Measurements from ENCODE around the gene PRPF40A.

The PRPF40A gene

DNA sequence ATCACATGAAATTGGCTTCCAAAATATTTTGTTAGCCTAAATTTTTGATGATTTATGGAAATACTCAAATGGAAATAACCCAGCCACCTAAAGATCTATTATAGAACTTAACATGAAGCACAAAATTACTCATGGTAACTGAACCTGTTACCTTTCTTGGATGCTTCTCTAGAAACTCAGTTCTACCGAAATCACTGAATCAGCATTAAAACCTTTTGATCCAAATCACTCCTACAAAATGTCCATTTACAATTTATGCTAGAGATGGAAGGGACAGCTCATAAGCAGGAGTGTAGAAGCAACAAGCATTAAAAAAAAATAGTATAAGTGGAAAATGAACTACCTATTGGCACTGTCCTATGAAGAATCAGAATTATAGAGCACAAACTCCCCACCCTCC is 2.1 kb downstream of the PRPF40A start:
- no peaks in the 10 kb centered on the region for H3K9me3 ChIP-seq
- intact Hi-C loops (cut with DNase I; ENCODE audit: low total_unique reads), result no loop called here
- H3K27ac ChIP-seq, result no peak overlapping the region
- TF ChIP-seq, protein P1, sequence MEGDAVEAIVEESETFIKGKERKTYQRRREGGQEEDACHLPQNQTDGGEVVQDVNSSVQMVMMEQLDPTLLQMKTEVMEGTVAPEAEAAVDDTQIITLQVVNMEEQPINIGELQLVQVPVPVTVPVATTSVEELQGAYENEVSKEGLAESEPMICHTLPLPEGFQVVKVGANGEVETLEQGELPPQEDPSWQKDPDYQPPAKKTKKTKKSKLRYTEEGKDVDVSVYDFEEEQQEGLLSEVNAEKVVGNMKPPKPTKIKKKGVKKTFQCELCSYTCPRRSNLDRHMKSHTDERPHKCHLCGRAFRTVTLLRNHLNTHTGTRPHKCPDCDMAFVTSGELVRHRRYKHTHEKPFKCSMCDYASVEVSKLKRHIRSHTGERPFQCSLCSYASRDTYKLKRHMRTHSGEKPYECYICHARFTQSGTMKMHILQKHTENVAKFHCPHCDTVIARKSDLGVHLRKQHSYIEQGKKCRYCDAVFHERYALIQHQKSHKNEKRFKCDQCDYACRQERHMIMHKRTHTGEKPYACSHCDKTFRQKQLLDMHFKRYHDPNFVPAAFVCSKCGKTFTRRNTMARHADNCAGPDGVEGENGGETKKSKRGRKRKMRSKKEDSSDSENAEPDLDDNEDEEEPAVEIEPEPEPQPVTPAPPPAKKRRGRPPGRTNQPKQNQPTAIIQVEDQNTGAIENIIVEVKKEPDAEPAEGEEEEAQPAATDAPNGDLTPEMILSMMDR (IDR thresholded peaks at IDR 0.05), result no peak
- peaks cover 0 to 31% (median 14%) of the 10 kb centered on the region in 4 donors for H3K4me1 ChIP-seq
- H3K4me3 ChIP-seq, result no peak overlapping the region
- H3K27me3 ChIP-seq, result no peaks in the 10 kb centered on the region
- no peak for DNase-seq
- peaks cover 0 to 26% (median 20%) of the 10 kb centered on the region in 3 donors for H3K36me3 ChIP-seq

DNA sequence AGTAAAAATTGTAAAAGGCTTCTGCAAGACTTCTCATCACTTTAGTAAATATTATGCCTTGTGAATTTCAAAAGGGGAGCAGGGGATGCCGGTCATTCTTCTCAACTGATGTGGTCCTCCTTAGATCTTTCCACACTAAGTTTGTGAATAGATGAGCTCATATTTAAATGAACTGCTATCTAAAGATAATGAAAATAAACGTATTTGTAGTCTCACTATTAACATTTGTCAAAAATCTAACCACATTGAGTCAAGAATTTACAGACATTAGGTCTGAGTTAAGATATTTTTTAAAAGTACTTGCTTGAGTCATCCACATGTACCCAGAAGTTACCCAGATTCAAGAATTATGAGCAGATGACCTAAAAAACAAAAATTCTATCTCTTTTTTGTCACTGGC is 6.5 kb downstream of the PRPF40A start:
- Histone ChIP-seq H3K9me3 (no peaks in the 10 kb centered on the region), H3K27ac (no peak overlapping the region), H3K36me3 (peaks cover 0 to 26% (median 21%) of the 10 kb centered on the region in 3 donors), H3K4me3 (no peak overlapping the region), H3K4me1 (peaks cover 0 to 13% (median 2%) of the 10 kb centered on the region in 4 donors), H3K27me3 (no peaks in the 10 kb centered on the region)
- intact Hi-C loops (cut with DNase I; ENCODE audit: low total_unique reads), result no loop called here
- no peak for DNase-seq
- TF ChIP-seq, protein P1 (IDR thresholded peaks at IDR 0.05), result no peak

DNA sequence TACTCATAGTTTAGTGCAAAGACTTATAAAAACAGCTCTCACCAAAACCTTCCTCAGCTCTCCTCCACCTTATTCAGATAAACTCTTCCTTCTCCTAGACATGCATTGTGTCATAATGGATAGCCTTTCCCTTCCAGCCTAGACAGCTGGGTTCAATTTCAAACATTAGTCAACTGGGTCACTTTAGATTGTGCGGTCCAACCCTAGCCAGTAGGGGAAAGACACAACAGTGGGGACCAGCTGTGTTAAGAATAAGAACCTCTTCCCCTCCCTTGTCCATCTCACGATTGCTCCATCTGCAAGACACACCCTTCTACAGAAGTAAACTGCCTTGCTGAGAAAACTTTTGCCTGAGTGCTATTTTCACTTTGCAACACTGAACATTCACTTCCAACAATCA is 8.5 kb downstream of the PRPF40A start:
- Histone ChIP-seq H3K9me3 (no peaks in the 10 kb centered on the region), H3K36me3 (peaks cover 0 to 19% (median 17%) of the 10 kb centered on the region in 3 donors), H3K4me3 (no peak overlapping the region), H3K27me3 (no peaks in the 10 kb centered on the region), H3K4me1 (peaks cover 0 to 2% (median 0%) of the 10 kb centered on the region in 4 donors), H3K27ac (no peak overlapping the region)
- no peak for DNase-seq
- intact Hi-C loops (cut with DNase I; ENCODE audit: low total_unique reads), result no loop called here
- TF ChIP-seq, protein P1 (IDR thresholded peaks at IDR 0.05), result no peak

DNA sequence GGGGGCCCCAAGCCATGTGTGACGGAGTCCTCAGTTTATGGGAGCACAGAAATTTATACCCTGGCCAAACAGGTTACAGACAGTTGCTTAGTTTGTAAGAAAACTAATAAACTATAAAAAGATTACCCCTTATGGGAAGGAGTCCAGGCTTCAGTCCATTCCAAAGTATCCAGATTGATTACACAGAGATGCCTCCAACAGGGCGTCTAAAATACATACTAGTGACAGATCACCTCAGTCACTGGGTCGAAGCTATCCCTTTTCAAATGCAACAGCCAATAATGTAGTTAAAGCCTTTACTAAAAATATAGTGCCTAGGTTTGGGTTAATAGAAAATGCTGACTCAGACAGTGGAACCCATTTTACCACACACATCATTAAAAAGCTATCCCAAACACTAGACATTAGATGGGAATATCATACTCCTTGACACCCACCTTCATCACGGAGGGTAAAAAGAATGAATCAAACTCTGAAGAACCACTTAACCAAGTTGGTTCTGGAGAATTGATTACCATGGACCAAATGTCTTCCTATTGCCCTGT is 10.7 kb downstream of the PRPF40A start:
- TF ChIP-seq, protein P1 (IDR thresholded peaks at IDR 0.05), result no peak
- intact Hi-C loops (cut with DNase I; ENCODE audit: low total_unique reads), result no loop called here
- H3K9me3 ChIP-seq, result no peaks in the 10 kb centered on the region
- H3K27me3 ChIP-seq, result no peaks in the 10 kb centered on the region
- no peak for DNase-seq
- no peak overlapping the region for H3K27ac ChIP-seq
- no peaks in the 10 kb centered on the region for H3K4me1 ChIP-seq
- peaks cover 0 to 9% (median 9%) of the 10 kb centered on the region in 3 donors for H3K36me3 ChIP-seq
- no peak overlapping the region for H3K4me3 ChIP-seq

DNA sequence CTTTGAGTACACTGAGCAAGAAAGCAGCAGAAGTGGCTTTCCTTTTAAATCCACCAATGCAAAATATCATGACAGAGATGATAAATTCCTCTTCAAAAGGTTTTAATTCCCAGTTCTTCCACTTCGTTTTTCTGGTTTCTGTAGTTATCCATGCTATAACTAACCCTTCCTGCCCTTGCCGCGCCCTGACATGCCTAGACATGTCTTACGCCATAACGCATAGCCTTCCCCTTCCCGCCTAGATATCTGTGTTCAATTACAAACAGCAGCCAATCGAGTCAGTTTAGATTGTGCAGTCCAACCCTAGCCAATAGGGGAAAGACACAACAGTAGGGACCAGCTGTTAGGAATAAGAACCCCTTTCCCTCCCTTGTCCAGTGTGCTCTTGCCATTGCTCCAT is 16.1 kb downstream of the PRPF40A start:
- Histone ChIP-seq H3K36me3 (peaks cover 0 to 11% (median 0%) of the 10 kb centered on the region in 3 donors), H3K27ac (no peak overlapping the region), H3K9me3 (no peaks in the 10 kb centered on the region), H3K4me3 (no peak overlapping the region), H3K27me3 (no peaks in the 10 kb centered on the region), H3K4me1 (peaks cover 0 to 10% (median 0%) of the 10 kb centered on the region in 4 donors)
- TF ChIP-seq, protein P1 (IDR thresholded peaks at IDR 0.05), result no peak
- intact Hi-C loops (cut with DNase I; ENCODE audit: low total_unique reads), result no loop called here
- DNase-seq, result no peak

DNA sequence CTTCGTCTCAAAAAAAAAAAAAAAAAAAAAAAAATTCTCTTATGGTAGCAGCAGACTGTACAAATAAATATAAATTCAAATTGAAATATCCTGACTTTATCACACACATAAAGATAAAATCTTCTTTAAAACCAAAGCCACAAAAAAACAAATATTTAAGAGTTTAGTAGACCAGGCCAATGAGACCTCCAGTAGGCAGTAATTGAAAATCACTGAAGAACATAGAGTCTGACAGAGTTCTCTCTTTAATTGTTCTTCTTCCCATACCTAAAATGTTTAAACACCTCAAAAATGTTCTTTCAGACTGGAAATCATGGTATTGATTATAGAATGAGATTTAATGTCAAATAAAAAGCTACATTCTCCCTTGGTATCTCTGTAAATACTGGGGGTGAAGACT is 20.8 kb downstream of the PRPF40A start:
- Histone ChIP-seq H3K4me3 (no peak overlapping the region), H3K27ac (no peak overlapping the region), H3K4me1 (peaks cover 0 to 20% (median 0%) of the 10 kb centered on the region in 4 donors), H3K36me3 (peaks cover 0 to 22% (median 0%) of the 10 kb centered on the region in 3 donors), H3K9me3 (no peaks in the 10 kb centered on the region), H3K27me3 (no peaks in the 10 kb centered on the region)
- no peak for DNase-seq
- intact Hi-C loops (cut with DNase I; ENCODE audit: low total_unique reads), result no loop called here
- TF ChIP-seq, protein P1 (IDR thresholded peaks at IDR 0.05), result no peak

Data from tibial artery (tissue), 4 donors.